Measurements from ENCODE around the gene CFAP100.

GRCh38 chr3:126422571-126423091 lies 27.9 kb downstream of the CFAP100 start:
- TF ChIP-seq CTCF (conservative IDR thresholded peaks at IDR 0.05) (no peak), ZFX (IDR thresholded peaks at IDR 0.05) (no peak)

Measured in C4-2B (cell line).